ENCODE results near the gene POU2F2.
"Not testable (repeated sequence)": the region's sequence is repeated elsewhere in the genome, so short reads cannot be mapped to it uniquely, and the experiment has no call there.

Gene POU2F2

DNA sequence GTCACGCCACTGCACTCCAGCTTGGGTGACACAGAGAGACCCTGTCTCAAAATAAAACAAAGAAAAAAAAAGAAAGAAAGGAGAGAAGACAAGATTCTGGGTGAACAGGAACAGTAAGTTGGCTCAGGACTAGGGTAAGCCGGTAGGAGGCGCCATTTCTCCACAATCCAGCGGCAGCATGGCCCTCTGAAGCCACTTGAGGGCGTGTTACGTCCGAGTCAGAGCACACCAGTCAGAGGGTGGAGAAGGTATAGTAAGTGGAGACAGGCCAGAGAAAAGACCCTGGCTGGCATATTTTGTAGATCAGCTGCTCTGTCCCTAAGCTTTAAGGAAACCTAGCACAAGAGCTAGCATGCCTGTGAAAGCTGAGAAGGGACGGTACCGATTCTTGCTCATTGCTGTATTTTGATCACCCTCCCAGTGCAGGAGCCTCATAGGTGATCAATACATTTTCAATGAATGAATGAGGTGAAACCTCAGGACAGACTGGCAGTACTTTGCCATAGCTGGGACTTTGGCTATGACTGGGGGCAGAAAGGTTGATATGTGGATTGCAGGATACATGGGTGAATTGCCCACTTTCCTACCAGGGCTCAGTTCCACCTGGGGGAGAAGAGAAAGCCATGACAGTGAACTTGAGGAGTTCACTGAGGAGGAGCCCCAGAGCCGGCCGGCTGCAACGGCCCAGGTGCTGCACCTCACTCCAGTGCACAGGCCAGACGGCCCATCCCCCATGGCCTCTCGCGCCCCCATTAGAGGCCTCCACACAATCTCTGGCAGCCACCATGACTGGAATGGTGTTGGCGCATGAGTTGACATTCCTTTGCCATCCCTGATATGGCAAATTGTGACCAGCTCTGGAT, 23.5 kb downstream of the POU2F2 start:
- DNase-seq (ENCODE audit: insufficient read length, low spot score) (peak; percentile 89), FAIRE-seq (peak; percentile 88)

DNA sequence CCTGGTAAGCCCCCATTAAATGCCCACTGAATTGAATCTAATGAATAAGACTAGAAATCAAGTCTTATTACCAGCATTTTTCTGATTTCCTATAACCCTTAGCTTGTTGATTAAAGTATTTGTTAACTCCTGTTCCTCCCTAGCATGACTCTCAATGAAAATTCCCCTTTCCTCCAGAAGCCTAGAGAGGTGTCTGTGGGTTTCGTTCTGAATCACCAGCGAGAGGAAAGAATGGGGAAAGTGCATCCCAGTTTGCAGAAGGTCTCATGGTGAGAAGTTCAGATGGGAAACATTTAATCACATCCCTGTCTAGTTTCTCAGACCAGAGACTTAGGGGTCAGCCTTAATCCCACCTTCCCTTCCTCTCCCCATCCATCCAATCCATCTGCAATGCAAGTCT, 26.9 kb downstream of the POU2F2 start:
- DNase-seq (ENCODE audit: insufficient read length, low spot score) = no peak
- FAIRE-seq = no peak

DNA sequence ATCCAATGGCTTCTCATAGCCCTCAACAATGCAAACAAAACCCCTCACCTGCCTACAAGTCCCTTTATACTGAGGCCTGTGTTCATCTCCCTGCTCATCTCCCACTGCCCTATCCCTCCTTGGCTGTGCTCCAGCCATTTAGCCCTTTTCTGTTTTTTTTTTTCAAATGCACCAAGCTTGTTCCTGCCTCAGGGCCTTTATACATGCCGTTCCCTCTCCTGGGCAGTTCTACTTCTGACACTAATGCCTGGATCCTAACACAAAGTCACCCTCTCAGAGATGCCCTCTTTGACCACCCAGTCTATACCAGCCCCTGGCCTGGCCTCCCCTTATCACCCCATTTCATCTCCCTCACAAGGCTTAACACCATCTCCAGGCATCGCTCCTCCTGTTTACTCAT, 29.4 kb downstream of the POU2F2 start:
- DNase-seq (ENCODE audit: insufficient read length, low spot score) = no peak
- FAIRE-seq = no peak

GRCh38 chr19:42100241-42100640, 32.0 kb downstream of the POU2F2 start:
- not testable (repeated sequence) for DNase-seq (ENCODE audit: insufficient read length, low spot score); FAIRE-seq

- DNase-seq (ENCODE audit: insufficient read length, low spot score) (no peak), FAIRE-seq (no peak)
Observed at GRCh38 chr19:42099336-42099925, 32.8 kb downstream of the POU2F2 start.

DNA sequence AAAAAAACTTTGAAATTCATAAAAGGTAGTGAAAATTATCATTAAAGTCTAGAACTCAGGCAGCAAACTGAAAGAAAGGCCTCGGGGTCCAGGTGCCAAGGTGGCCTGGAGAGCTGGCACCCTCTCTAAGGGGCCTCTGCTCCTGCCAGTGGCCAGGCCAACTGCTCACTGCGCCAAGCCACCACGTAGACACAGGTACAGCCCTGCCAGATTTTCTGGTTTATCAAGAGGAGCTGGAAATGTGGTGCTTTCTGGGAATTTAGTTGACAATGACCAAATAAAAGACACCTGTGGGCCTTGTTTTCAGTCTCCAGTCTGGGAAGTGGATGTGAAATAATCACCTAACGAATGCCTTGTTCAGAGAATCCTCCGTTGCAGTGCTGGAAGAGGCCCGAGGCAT, 33.5 kb downstream of the POU2F2 start:
- FAIRE-seq = no peak
- no peak for DNase-seq (ENCODE audit: insufficient read length, low spot score)

GRCh38 chr19:42097461-42097860, 34.8 kb downstream of the POU2F2 start:
- DNase-seq (ENCODE audit: insufficient read length, low spot score) (no peak), FAIRE-seq (no peak)

DNA sequence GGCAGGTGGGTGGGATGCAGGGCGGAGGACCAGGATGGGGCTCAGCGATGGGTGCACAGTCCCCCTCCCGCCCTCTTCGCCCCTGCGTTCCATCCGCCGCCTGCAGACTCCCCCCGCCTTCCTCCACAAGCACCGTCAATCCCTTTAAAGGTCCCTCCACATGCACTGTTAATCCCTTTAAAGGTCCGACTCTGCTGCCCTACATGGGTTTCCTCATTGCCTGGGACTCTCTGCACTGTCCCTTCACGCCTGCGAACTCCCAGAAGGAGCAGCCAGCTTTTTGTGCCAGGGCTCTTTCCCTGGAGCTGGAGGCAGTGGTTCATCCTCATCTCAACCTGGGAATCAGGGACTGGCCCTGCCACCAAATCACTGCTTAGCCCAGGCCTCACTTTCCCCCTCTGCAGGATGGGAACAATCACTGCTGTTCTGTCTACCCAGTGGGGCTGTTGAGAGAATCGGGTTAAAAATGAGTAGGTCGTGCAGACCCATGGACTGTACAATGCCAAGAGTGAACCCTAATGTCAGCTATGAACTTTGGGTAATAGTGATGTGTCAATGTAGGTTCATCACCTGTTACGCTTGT, 35.9 kb downstream of the POU2F2 start:
- DNase-seq (ENCODE audit: insufficient read length, low spot score) = no peak
- no peak for FAIRE-seq

DNA sequence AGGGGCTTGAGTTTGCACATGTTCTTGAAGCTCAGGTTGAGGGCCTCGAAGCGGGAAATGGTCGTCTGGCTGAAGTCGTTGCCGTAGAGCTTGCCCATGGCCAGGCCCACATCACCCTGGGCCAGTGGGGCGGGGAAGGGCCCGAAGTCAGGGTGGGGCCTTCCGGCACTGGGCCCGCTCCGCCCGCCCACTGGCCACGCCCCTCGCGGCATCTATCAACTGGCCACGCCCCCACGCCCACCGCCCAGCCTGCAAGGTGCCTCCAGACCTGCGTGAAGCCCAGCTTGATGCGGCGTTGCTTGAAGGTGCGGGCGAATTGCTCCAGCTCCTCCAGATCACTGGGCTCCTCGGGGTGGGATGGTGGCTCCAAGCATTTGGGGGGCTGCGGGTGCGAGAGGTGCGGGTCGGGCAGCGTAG, 36.4 kb downstream of the POU2F2 start:
- DNase-seq (ENCODE audit: insufficient read length, low spot score) = no peak
- no peak for FAIRE-seq

DNA sequence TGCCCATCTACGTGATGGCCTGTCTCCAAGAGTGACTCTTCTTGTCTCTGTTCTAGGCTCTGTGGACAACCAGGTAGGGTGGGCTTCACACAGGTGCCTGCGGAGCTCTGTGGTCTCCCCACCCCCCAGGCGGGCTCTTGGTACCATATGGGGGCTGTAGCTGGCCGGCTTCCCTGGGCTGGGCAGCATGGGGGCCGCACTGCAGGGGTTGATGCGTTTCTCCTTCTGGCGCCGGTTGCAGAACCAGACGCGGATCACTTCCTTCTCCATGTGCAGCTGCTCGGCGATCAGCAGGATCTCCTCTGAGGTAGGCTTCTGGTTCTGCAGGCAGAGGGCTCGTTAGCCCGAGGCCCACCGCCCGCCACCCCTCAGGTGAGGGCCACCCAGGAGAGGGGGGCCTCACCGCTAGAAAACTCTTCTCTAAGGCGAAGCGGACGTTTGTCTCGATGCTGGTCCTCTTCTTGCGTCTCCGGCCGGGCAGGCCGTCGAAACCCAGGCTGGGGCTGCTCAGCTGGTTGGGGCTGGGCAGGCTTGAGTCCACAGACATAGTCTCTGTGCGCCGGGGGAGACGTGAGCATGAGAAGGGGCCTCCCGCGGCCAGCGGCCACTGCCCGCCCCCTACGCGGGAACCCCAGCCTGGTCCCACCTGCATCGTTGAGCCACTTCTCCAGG, 37.0 kb downstream of the POU2F2 start:
- DNase-seq (ENCODE audit: insufficient read length, low spot score) (no peak), FAIRE-seq (no peak)

- no peak for FAIRE-seq
- DNase-seq (ENCODE audit: insufficient read length, low spot score) = no peak
Observed at GRCh38 chr19:42093926-42094325, 38.3 kb downstream of the POU2F2 start.

DNA sequence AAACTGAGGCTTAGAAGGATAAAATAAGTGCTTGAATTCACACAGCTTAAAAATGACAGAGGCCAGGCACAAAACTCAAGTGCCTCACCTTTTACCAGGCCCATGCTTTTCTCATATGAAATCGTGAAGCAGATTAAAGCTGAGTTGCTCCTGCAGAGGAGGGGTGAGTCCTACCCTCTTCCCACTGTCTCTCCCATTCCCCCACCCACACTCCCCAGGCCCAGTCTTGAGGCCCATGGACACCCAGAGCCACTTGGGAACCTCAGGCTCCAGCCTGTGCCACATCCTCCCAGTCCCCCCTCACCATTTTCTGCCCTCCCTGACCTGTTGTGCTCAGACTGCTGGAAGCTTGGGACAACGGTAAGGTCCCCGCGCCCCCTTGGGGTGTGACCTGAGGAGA, 38.7 kb downstream of the POU2F2 start:
- FAIRE-seq = no peak
- no peak for DNase-seq (ENCODE audit: insufficient read length, low spot score)

DNA sequence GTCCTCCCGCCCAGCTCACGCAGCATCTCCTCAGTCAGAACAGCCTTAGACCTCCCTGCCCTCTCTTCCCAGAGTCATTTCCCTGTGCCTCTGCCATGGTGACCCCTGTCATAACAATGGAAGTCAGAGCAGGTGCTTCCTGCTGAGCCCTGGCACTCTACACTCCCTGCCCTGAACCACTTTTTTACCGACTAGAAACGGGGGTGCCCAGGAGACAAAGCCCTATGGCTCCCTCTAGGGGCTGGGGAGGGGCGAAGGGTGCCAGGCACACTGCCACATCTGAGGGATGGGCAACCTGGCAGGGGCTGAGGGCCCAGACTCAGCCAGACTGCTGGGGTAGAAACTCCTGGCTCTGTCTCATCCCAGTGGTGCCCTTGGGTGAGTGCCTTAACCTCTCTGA, 39.9 kb downstream of the POU2F2 start:
- DNase-seq (ENCODE audit: insufficient read length, low spot score) (peak; percentile 59), FAIRE-seq (no peak)

DNA sequence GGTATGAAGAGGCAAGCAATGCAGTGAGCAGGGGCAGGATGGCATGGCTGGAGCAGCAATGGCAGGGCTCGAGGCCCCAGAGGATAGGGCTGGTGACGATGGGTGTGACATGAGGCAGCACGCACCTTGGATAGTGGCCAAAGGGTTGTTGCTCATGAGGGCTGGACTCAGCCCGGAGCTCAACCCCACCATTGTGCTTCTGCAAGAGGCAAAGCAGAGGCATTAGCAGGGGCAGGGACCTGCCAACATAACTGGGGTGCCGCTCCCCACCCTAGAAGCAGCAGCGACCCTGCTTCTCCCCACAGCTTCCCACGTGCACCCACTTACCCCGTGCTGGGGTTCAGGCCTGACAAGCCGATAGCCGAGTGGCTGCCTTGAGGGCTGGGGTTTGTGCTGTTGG, 40.5 kb downstream of the POU2F2 start:
- FAIRE-seq (no peak), DNase-seq (ENCODE audit: insufficient read length, low spot score) (no peak)

- FAIRE-seq (no peak), DNase-seq (ENCODE audit: insufficient read length, low spot score) (no peak)
Observed at GRCh38 chr19:42091300-42091699, 40.9 kb downstream of the POU2F2 start.

DNA sequence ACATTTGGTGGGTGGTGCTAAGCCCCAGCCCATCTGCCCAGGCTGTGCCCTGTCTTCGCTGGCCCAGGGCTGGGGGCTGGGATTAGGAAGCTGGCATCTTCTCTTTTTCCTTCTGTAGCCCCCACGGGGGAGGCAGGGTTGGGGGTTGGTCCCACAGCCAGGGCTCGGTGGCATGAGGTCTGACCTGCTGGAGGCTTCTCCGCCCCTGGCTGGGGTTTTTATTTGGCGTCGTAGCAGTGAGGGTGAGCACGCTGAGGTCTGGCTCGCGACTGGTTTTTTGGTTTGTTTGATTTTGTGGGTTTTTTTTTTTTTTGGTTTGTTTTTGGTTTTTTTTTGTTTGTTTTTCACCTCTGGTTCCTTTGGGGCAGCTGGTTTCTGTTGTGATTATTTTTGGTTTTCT, 41.6 kb downstream of the POU2F2 start:
- FAIRE-seq (no peak), DNase-seq (ENCODE audit: insufficient read length, low spot score) (no peak)

- DNase-seq (ENCODE audit: insufficient read length, low spot score) (no peak), FAIRE-seq (no peak)
Observed at GRCh38 chr19:42089772-42090171, 42.5 kb downstream of the POU2F2 start.

DNA sequence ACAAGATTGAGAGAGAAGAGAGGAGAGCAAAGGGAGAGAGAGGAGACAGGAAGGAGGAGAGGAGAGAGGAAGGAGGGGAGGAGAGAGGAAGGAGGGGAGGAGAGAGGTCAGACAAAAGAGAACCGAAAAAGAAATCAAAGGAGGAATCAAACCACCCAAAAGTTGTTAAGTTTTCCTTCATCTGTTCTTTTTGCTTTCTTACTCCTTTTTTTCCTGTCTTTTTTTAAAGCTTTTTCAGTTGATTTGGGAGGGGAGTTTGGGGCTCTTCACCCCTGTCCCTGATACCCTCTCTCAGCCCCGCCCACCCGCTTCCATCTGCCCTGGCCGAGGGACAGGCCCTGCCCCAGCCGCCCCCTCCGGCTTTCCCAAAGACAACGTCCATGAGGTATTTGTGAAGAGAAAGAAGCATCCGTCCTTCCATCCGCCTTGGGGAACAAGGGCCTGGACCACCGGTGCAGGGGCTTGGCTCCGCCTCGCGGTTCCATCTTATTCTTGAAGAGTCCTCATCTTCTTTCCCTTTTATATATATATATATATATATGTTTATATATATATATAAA, 43.0 kb downstream of the POU2F2 start:
- no peak for FAIRE-seq
- DNase-seq (ENCODE audit: insufficient read length, low spot score) = no peak

GRCh38 chr19:42088471-42089190, 43.6 kb downstream of the POU2F2 start:
- FAIRE-seq (peak; percentile 51), DNase-seq (ENCODE audit: insufficient read length, low spot score) (peak; percentile 57)

DNA sequence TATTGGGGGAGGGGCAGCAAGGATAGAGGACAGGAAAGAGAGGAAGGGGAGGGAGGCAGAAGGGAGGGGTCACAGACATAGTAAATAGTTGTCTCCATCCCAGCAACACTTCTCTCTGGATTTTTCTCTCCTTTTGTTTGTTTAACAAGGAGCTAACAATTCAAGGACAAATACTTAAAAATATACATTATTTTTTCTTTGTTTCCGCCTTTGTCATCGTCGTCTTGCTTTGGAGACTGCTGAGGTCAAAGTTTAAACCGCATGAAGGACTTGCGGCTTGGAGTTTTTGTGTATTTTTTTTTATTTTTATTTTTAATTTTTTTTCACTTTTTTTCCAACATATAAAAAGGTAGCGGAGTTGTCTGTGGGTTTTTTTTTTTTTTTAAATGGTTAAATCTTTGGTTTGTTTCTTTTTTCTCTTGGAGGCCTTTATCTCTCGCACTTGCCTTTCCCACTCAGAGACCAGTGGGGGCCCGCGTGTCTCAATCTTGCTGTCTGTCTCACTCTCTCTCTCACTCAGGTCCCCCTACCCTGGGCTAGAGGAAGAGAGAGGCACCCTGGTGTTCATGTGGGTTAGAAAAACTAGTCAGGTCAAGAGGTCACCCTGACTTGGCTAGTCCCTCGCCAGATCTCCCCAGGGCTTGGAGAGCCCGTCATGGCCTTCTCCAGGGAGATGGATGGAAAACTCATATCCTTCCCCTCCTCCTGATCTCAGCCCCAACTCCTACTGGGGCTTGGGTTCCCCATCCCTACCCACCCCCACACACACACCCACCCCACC, 45.3 kb downstream of the POU2F2 start:
- DNase-seq (ENCODE audit: insufficient read length, low spot score) = no peak
- no peak for FAIRE-seq
